GM18870 (cell line): ENCODE measurements around the gene FETUB.

Source experiments
- ATAC-seq: cut with Tn5 transposase; IDR thresholded peaks from one replicate; pipeline ENCODE4 v1.9.1; 2021; ENCODE audit warnings: moderate library complexity; ENCODE audit not compliant: unreplicated experiment

FETUB gene

DNA sequence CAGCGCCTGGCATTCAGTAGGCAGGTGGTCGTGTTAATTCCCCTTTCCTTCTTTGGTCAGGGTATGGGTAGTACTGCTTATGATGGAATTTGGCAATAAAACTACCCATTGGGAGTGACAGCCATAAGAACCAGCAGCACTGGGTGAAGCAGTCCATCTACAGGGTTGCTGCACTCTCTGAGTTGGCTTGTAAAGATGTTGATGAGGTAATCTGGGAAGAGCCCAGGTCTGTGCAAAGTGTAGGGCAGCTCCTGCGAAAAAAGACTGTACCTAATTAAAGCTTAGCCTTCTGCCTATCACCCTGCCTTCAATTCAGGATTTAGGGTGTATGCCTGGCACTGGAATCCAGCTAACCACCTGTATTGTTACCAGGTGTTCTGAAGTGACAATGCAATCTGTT lies 4.7 kb upstream of the FETUB start:
- no peak for ATAC-seq

DNA sequence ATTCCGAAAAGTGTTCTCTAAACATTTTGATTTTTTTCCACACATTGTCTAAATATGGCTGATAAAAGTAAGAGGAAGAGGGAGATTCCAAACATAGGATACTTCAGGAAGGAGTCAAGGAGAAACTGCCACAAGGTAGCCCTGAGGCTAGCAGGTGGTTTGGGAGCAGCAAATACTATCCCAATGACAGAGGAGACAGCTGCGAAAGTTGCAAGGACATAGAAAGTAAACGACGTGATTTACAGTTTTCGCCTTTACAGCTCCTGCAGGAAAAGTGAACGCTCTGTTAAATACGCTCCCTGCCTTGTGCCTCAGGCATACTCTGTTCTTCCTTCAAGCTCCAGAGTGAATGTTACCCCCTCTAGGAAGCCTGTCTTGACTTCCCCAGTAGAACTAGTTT lies 3.7 kb upstream of the FETUB start:
- ATAC-seq, result no peak

- ATAC-seq, result no peak
Measured at GRCh38 chr3:186637686-186638085, 2.5 kb upstream of the FETUB start.

DNA sequence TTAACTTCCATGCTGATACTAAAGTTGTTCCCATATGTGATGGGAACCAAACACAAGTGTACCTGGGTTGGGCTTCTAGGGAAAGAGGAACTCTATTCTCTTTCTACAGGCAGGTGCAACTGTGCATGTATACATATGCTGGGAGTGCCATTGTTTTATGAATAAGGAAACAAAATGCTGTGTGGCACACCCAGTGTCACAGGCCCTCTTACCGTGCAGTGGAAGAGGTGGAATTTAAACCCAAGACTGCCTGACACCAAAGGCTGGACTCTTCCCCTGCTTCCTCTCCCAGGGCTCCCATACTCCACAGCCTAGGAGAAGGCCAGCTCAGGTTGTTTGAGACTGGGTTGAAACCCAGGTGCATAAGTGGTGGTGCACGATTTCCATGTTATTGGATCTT lies 1.9 kb upstream of the FETUB start:
- no peak for ATAC-seq

DNA sequence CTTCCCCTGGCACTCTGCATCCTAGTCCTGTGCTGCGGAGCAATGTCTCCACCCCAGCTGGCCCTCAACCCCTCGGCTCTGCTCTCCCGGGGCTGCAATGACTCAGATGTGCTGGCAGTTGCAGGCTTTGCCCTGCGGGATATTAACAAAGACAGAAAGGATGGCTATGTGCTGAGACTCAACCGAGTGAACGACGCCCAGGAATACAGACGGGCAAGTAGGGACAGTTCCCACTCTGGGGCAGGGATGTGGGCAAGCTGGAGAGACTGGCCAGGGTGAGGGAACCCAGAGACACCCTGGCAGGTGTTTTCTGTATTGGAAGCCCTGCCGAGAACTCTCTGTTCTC lies 247 bp downstream of the FETUB start:
- no peak for ATAC-seq

DNA sequence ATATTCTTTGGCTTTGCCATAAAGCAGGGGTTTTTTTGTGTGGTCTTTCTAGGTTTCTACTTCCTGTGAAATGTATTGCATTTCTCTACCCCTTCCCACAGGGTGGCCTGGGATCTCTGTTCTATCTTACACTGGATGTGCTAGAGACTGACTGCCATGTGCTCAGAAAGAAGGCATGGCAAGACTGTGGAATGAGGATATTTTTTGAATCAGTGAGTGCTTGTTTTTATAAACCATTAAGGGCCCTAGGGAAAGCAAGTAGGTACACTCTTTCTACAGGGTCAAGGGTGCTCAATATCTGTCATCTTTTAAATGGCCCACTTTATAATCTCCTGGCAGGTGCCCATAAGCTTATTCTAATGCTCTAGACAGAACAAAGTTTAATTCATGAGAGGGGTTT lies 730 bp downstream of the FETUB start:
- ATAC-seq, result no peak

DNA sequence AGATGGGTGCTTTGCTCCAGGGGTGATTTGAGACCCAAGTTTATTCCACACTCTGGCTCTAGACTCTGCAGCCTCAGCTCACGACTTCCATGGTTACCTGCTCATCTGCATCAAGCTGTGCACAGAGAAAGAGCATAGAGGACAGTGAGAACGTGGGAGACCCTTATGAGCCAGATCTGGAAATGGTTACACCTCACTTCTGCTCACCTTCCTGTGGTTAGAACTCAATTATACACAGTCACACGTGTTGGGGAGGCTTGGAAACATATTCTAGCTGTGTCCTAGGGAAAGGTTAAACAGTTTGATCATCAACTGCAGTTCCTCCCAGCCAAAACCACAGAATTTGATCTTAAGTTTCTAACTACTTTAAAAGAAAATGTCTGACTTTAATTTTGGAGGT lies 1.8 kb downstream of the FETUB start:
- no peak for ATAC-seq

DNA sequence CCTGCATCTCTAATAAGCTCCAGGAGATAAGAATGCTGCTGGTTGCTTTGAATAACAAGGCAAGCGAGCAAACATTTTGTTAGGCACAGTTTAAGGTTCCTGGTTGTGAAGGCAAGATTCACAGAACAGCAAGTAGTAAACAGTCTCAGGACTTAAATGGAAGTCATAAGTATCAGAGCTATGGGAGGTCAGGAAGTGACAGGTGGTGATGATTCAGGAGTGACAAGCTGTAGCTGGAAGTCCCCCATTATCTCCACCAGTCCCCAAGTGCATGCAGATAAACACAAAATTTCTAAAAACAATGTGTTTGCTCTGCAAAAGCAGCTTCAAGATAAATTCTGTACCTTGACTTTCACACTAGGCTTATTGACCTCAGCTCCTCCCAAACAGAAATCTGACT lies 3.3 kb downstream of the FETUB start:
- ATAC-seq, result no peak

DNA sequence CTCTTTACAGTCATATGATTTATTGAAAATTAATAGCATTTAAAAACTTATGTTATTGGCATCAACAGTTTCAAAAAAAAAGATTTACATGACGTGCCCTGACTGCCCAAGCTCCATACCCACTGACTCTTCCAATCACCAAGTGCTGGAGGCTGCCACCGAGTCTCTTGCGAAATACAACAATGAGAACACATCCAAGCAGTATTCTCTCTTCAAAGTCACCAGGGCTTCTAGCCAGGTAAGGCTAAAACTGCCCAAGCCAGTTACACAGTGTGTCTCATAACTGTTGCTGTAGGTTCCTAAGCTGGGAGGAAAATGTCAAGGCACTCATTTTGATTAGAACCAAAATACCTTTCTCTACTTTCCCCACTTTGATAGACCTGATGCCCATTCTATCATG lies 4.5 kb downstream of the FETUB start:
- ATAC-seq, result no peak

- no peak for ATAC-seq
Measured at GRCh38 chr3:186646106-186646505, 5.9 kb downstream of the FETUB start.

GRCh38 chr3:186646841-186647240 lies 6.6 kb downstream of the FETUB start:
- ATAC-seq, result no peak

DNA sequence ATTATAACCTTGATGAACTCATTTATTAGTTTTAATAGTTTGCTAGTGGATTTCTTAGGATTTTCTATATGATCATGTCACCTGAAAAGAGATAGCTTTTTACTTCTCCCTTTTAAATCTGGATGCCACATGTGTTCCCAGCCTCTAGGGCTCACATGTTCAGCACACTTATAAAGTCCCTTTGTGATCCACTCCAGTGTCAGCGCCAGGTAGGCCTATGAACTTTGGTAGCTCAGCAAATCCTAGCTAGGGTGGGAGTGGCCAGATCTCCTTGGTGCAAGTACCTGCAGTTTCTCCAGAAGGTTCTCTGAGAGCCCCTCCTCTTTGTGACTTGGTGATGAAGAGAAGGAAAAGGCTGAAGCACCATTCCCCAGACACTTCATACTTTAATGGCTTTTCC lies 8.7 kb downstream of the FETUB start:
- no peak for ATAC-seq

DNA sequence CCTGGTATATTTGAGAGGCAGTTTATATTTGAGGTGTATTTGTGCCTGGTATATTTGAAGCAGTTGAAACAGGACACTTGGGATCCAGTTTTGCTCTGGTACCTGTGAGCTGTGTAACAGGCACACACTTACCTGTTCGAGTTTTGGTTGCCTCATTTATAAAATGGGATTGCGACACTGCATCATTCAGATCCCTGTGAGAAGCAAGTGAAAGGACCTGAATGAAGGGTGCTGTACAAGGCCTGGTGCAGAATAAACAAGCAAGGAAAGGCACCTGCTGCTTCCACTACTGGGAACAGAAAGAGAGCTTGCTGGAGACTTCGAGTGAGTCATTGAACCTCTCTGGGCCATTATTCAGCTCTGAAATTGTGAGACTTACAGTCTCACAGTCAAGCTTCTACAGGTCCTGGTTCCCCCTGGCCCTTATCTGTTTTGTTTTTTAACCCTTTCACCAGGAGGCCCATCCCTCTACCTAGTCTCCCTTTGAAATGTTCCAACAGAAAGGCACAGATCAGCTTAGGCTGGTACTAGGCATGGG lies 11.5 kb downstream of the FETUB start:
- ATAC-seq, result no peak

DNA sequence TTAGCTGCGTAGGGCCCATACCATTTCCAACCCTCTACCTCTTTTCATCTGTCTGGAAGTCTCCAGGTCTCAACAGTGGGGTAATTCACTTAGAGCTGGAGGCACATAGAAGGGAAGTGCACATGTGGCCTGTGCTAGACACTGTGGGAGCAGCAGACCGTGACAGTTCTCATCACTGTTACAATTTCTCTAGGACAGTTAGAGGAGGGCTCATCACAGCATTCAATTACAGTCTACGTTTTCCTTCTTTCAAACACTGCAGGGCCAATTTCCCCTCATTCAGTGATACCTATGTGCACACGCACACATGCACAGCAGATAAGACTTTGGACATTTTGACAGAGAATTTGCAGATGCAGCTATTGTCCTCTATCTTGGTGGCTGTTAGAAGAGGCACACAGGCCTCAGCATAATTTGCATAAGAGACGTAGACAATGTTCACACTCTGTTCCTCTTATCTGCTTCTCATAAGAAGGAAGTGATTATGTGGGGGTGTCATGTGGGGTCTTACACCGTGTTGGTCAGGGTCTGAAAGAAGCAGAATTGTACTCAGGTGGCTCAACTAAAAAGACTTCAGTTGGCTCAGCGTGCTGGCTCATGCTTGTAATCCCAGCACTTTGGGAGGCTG lies 13.0 kb downstream of the FETUB start:
- no peak for ATAC-seq

GRCh38 chr3:186653984-186654383 lies 13.8 kb downstream of the FETUB start:
- ATAC-seq, result no peak

DNA sequence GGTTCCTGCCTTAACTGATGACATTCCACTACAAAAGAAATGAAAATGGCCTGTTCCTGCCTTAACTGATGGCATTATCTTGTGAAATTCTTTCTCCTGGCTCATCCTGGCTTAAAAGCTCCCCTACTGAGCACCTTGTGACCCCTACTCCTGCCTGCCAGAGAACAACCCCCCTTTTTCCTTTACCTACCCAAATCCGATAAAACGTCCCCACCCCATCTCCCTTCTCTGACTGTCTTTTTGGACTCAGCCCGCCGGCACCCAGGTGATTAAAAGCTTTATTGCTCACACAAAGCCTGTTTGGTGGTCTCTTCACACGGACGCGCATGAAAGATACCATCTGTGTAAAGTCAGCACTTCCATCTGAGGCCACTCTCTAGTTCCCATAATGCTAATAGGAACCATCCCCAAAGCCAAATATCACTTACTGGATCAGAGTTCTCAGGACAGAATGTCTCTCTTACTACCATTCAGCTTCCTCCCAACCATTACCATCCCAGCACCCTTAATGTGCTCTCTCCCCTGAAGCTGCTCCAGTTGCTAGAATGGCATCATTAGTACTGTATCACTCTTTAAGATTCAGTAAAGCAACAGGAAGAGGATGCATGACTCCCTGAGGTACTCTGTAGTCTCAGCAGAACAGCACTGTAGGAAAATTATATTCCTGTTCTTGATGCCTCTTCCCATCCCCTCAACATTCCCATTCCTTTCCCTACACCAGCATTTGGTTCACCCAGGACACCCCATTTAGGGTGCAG lies 23.3 kb downstream of the FETUB start:
- ATAC-seq, result no peak

DNA sequence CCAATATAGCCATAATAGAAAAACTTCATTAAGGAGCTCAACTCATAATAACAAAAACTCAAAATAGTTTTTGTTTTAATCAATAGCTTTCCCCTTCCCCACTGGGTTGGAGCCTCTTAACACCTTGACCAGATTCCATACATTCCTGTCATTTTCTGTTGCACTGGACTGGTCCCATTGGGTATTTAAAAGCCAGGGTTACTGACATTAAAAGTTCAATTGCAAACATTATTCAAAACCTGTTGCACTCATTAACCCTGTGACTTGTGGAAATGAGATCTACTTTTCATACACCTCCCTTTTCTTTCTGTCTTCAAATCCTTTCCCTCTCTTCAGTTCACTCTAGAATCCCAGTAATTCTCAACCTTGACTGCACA lies 23.9 kb downstream of the FETUB start:
- ATAC-seq, result no peak

GRCh38 chr3:186664506-186664905 lies 24.3 kb downstream of the FETUB start:
- ATAC-seq, result no peak

GRCh38 chr3:186665625-186666188 lies 25.5 kb downstream of the FETUB start, which contains the start of gene HRG:
HRG (plus strand) TSS chr3:186666014; CDS start chr3:186666032, 18 bp downstream.
- ATAC-seq, result no peak

GRCh38 chr3:186668426-186668825 lies 28.2 kb downstream of the FETUB start:
- no peak for ATAC-seq

- ATAC-seq, result no peak
Measured at GRCh38 chr3:186669378-186670084, 29.3 kb downstream of the FETUB start.

DNA sequence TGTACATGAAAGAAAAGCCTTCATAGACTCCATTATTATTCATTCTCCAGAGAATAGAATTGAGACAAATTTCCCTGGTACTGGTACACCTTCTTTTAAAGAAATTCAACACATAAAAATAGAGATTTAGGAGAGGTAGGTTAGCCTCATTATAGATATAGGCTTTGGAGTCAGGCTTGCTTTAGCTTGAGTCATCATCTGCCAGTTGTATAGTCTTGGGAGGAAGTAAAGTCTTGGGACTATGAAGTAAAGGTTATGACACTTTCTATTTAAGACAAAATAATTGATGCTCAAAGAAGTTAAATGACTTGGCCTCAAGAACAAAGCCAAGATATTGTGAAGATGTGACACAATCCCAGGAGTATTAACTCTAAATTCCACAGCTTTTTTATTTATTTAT lies 30.0 kb downstream of the FETUB start:
- ATAC-seq, result no peak
